NCI-H524 (cell line): ENCODE results near the gene CHRNA4.

Experiments
- DNase-seq, 2 experiments: peaks; one replicate each; lab custom pipeline; 2025; lab: John Stamatoyannopoulos, UW

Gene CHRNA4

DNA sequence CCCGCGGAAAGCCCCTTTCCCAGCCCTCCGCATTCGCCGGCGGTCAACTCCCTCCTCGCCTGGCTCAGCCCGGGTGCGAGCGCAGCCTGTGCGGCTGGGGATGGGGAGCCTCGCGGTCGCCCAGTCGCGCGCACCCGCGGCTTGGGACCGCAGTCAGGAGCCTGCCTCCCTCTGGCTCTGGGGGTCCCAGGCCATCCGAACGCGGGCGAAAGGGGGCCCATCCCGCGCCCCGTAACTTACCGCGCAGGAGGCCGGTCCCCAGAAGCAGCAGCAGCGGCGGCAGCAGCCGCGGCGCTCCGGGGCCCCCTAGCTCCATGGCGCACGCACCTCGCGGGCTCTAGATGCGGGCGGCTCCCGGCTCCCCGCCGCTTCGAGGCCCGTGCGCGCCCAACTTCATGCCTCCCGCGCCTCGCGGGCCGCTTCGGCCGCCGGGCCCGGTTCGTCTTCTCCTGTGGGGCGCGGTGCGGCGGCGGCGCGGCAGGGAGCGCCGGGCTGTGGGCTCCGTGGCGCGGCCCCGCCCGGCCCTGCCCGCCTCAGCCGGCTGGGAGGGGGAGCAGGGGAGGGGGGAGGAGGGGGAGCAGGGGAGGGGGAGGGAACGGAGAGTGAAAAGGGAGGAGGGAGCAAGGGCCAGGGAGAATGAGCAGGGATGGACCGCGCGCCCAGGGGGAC, at the start of gene CHRNA4:
CHRNA4 (minus strand) TSS at position 500 of the 669 bp plus-strand sequence; CDS start at position 316, 184 bp downstream.
- no peak for DNase-seq

- no peak for DNase-seq
Observed at GRCh38 chr20:63409834-63410435, 48.8 kb upstream of the CHRNA4 start.

- no peak for DNase-seq
Observed at GRCh38 chr20:63409066-63409833, 48.1 kb upstream of the CHRNA4 start.

GRCh38 chr20:63408684-63409046, 47.5 kb upstream of the CHRNA4 start:
- DNase-seq, result no peak

- no peak for DNase-seq
Observed at GRCh38 chr20:63407928-63408683, 47.0 kb upstream of the CHRNA4 start.

- no peak for DNase-seq
Observed at GRCh38 chr20:63406617-63407245, 45.6 kb upstream of the CHRNA4 start.

DNA sequence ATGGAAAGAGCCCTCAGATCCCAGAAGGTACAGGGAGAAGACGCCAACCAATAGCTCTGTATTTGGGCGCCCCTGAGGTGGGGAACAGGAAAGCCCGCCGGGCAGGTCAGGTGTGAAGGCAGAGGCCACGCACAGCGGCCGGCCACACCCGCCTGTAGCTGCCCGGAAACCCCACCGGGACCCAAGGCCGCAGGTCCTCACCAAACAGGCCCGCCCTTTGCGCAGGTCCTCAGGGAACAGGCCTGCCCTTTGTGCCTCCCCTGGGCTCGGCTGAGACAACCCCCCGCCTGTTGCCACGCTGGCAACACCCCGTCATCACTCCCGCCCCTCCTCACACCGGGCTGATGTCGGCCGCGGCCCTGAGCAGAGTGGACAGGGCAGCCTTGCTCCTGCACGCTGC, 44.9 kb upstream of the CHRNA4 start:
- no peak for DNase-seq

GRCh38 chr20:63405102-63405730, 44.1 kb upstream of the CHRNA4 start:
- DNase-seq, result peak in 1 of 2 experiments; percentile 39

- DNase-seq, result no peak
Observed at GRCh38 chr20:63404129-63405085, 43.3 kb upstream of the CHRNA4 start.

DNA sequence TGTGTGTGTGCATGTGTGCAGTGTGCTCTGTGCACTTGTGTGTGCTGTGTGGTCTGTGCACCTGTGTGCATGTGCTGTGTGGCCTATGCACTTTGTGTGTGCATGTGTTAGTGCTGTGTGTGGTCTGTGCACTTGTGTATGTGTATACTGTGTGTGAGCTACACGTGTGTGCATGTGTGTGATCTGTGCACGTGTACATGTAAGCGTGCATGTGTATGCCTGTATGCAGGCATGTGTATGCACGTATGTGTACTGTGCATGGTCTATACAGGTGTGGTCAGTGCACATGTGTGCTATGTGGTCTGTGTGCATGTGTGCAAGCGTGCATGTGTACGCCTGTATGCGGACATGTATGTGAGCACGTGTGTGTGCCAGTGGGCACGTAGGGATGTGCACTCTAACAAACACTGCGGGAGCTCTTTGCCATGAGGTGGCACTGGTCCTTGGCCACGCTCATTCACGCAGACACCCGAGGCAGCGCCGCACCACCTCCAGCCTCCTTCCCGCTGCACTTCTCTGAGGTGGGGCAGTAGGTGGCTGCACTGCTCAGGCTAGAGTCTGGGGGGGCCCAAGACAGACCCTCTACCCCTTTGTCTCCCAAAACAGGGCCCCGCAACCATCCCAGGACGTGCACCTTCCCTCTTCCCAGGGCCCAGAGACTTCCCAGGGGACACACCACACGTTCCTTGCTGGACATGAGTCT, 42.4 kb upstream of the CHRNA4 start:
- no peak for DNase-seq

GRCh38 chr20:63402860-63403220, 41.7 kb upstream of the CHRNA4 start:
- peak; percentile 36 to 75 for DNase-seq

GRCh38 chr20:63402181-63402859, 41.2 kb upstream of the CHRNA4 start:
- DNase-seq, result peak; percentile 21 to 69

DNA sequence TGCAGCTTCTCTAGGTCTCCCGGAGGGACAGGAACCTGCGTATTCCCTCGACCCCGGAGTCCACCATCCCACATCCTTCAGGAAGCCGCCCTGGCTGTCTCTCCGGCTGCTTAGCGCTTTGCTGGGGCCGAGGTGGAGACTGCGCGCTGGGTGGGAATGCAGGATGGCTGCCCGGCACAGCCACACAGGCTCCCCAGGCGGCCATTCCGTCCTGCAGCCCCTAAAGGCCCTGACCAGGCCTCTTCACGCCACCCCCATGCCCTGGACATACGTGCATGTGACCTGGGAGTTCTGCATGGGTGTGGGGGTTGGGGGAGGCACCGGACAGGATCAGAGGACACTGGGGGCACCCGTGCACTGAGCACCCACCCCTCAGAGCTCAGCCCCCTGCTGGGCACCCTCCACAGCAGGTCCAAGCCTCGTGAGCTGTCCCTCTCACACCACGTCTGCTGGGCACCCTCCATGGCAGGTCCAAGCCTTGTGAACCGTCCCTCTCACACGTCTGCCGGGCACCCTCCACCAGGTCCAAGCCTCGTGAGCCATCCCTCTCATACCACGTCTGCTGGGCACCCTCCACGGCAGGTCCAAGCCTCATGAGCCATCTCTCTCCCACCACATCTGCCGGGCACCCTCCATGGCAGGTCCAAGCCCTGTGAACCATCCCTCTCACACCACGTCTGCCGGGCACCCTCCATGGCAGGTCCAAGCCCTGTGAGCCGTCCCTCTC, 40.4 kb upstream of the CHRNA4 start:
- DNase-seq, result no peak

DNA sequence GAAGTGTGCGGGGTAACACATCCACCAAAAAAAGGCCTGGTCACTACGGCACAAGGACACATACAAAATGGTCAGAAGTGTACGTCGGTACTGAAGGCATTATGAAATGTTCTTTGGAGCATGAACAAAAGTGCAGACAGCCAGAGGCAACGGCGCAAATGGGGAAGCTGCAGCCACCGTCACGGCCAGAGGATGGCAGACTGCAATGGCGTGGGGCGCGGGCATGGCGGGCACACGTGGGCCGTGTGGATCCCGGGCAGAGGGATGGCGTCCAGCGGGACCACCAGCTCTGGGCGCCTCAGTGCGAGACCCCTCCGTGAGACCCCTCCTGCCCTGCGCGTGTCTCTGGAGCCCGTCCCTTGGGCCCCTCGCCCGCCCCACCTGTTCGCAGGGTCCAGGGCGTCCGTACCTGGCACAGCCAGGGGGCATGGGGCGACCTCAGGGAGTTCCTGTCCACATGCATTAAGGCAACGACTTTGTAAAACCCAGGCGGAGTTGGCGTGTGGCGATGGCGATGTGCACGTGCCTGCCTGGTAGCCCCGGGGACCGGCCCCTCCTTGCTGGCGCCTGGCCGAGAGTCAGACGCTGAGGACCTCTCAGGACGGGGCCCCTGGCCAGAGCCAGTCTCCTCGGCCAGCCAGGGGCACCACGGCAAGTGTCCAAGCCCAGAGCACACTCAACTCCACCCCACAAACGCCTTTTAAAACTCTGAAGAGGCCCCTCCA, 39.5 kb upstream of the CHRNA4 start:
- DNase-seq, result peak in 1 of 2 experiments; percentile 46

- no peak for DNase-seq
Observed at GRCh38 chr20:63399596-63400375, 38.6 kb upstream of the CHRNA4 start.

DNA sequence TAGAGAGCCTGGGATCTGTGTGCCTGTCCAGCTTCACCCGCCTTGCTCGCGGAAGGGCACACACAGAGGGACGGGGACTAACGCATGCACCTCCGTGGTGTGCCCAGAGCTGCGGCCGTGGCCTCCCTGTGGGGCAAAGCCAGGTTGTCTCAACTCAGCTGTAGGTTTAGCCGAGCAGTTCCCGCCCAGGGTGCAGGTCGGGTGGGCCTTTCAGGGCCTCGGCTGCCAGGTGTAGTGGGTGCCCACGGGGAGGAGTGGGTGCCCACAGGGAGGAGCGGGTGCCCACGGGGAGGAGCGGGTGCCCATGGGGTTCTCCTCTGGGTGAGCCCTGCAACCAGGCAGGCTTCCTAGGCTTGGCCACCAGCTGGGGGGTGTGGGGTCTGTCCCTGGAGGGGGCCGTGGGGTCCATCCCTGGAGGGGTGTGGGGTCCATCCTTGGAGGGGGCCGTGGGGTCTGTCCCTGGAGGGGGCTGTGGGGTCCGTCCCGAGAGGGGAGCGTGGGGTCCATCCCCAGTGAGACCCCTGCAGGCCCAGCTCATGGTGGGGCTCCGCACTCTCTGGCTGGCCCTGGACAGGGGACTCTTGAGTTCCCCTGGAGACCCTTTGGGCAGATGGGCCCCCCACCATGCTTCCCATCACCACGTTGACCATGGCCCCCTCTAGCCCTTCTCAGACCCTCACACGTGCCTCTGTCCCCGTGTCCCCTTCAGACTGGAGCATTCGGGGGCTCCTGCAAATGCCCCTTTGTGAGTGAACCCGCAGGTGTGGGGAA, 37.8 kb upstream of the CHRNA4 start:
- no peak for DNase-seq
